SK-N-SH treated with all-trans-retinoic acid at 6 μM for 48 hours (cell line): Measurements from ENCODE around the gene FBXL16.

ENCODE experiments used
- ATAC-seq: fragments of 200-7000 bp; cut with Tn5 transposase; 3 replicates; pipeline ENCODE4 v1.9.1; 2020; ENCODE audit warnings: mild to moderate bottlenecking, moderate library complexity
- ARNTL ChIP-seq: fragments of 450-650 bp; formaldehyde crosslinking; IDR thresholded peaks from 2 replicates; pipeline ENCODE4 v1.5.0; 2020; ENCODE audit warnings: low read depth, mild to moderate bottlenecking, moderate library complexity, borderline replicate concordance
- BACH2 ChIP-seq: fragments of 250-450 bp; sonication (Bioruptor Pico); IDR thresholded peaks from 2 replicates; pipeline ENCODE4 v1.9.0; 2021; ENCODE audit warnings: mild to moderate bottlenecking, borderline replicate concordance
- CREB5 ChIP-seq: fragments of 250-450 bp; sonication (Bioruptor Pico); IDR thresholded peaks from 2 replicates; pipeline ENCODE4 v1.5.1; 2020; ENCODE audit warnings: low read depth, mild to moderate bottlenecking, moderate library complexity
- CSDC2 ChIP-seq: fragments of 250-450 bp; sonication (Bioruptor Pico); IDR thresholded peaks from 2 replicates; pipeline ENCODE4 v1.5.0; 2020; ENCODE audit warnings: mild to moderate bottlenecking, moderate library complexity
- CSRNP3 ChIP-seq: fragments of 250-450 bp; sonication (Bioruptor Pico); IDR thresholded peaks from 2 replicates; pipeline ENCODE4 v1.5.1; 2021; ENCODE audit warnings: mild to moderate bottlenecking, moderate library complexity
- GLIS3 ChIP-seq: fragments of 250-450 bp; sonication (Bioruptor Pico); IDR thresholded peaks from 2 replicates; pipeline ENCODE4 v1.5.0; 2020; ENCODE audit warnings: mild to moderate bottlenecking, moderate library complexity
- ISL1 ChIP-seq: fragments of 250-450 bp; sonication (Bioruptor Pico); IDR thresholded peaks from 2 replicates; pipeline ENCODE4 v2.1.2; 2022; ENCODE audit warnings: mild to moderate bottlenecking, moderate library complexity
- OSR1 ChIP-seq: fragments of 250-450 bp; sonication (Bioruptor Pico); IDR thresholded peaks from 2 replicates; pipeline ENCODE4 v1.8.0; 2022; ENCODE audit warnings: moderate library complexity, mild to moderate bottlenecking, inconsistent platforms
- PATZ1 ChIP-seq: fragments of 250-450 bp; sonication (Bioruptor Pico); IDR thresholded peaks from 2 replicates; pipeline ENCODE4 v1.8.0; 2020; ENCODE audit warnings: mild to moderate bottlenecking, moderate library complexity, borderline replicate concordance
- PPARA ChIP-seq: fragments of 250-450 bp; sonication (Bioruptor Pico); IDR thresholded peaks from 2 replicates; pipeline ENCODE4 v1.5.0; 2020; ENCODE audit warnings: mild to moderate bottlenecking, borderline replicate concordance
- RARB ChIP-seq: fragments of 250-450 bp; sonication (Bioruptor Pico); IDR thresholded peaks from 2 replicates; pipeline ENCODE4 v1.8.0; 2021; ENCODE audit warnings: mild to moderate bottlenecking, moderate library complexity
- TCF4 ChIP-seq: fragments of 250-450 bp; sonication (Bioruptor Pico); IDR thresholded peaks from 2 replicates; pipeline ENCODE4 v1.8.0; 2021; ENCODE audit warnings: mild to moderate bottlenecking, moderate library complexity, borderline replicate concordance
- TOX ChIP-seq: fragments of 250-450 bp; sonication (Bioruptor Pico); IDR thresholded peaks from 2 replicates; pipeline ENCODE4 v1.8.0; 2021; ENCODE audit warnings: mild to moderate bottlenecking, moderate library complexity, borderline replicate concordance
- TSHZ2 ChIP-seq: fragments of 250-450 bp; sonication (Bioruptor Pico); IDR thresholded peaks from 2 replicates; pipeline ENCODE4 v1.5.0; 2020; ENCODE audit warnings: mild to moderate bottlenecking, moderate library complexity
- ZC3H10 ChIP-seq: fragments of 250-450 bp; sonication (Bioruptor Pico); IDR thresholded peaks from 2 replicates; pipeline ENCODE4 v1.5.1; 2021; ENCODE audit warnings: mild to moderate bottlenecking, moderate library complexity
- ZFP3 ChIP-seq: fragments of 250-450 bp; sonication (Bioruptor Pico); IDR thresholded peaks from 2 replicates; pipeline ENCODE4 v1.5.0; 2020; ENCODE audit warnings: mild to moderate bottlenecking, moderate library complexity
- ZFP30 ChIP-seq: fragments of 450-650 bp; formaldehyde crosslinking; IDR thresholded peaks from 2 replicates; pipeline ENCODE4 v1.5.0; 2022; ENCODE audit warnings: mild to moderate bottlenecking, moderate library complexity
- ZNF565 ChIP-seq: fragments of 450-650 bp; formaldehyde crosslinking; conservative IDR thresholded peaks from 2 replicates; pipeline ENCODE4 v1.5.0; 2020; ENCODE audit warnings: low read depth, mild to moderate bottlenecking, moderate library complexity
- ZNF8 ChIP-seq: fragments of 450-650 bp; formaldehyde crosslinking; IDR thresholded peaks from 2 replicates; pipeline ENCODE4 v1.5.0; 2020; ENCODE audit warnings: mild to moderate bottlenecking, moderate library complexity

FBXL16 gene

GRCh38 chr16:666572-666971, 39.0 kb downstream of the FBXL16 start:
- TF ChIP-seq GLIS3 (CRISPR knock-in tag) (no peak), BACH2 (CRISPR knock-in tag) (no peak), PATZ1 (CRISPR knock-in tag) (no peak), ZFP3 (CRISPR knock-in tag) (no peak), ZC3H10 (CRISPR knock-in tag) (no peak), TSHZ2 (no peak)
- ATAC-seq = no peak

- no peak for ATAC-seq
- TF ChIP-seq ZNF565 (CRISPR knock-in tag) = no peak
- TF ChIP-seq CREB5 (CRISPR knock-in tag) = no peak
- TF ChIP-seq ZFP3 (CRISPR knock-in tag) = no peak
- TF ChIP-seq CSRNP3 = no peak
- TF ChIP-seq BACH2 (CRISPR knock-in tag) = no peak
- TF ChIP-seq TOX (CRISPR knock-in tag) = no peak
- TF ChIP-seq ZC3H10 (CRISPR knock-in tag) = no peak
- no peak for TF ChIP-seq PATZ1 (CRISPR knock-in tag)
- no peak for TF ChIP-seq PPARA (CRISPR knock-in tag)
- no peak for TF ChIP-seq TSHZ2
- no peak for TF ChIP-seq RARB
- TF ChIP-seq OSR1 (CRISPR knock-in tag) = no peak
- no peak for TF ChIP-seq TCF4 (CRISPR knock-in tag)
- no peak for TF ChIP-seq ISL1 (CRISPR knock-in tag)
- TF ChIP-seq CSDC2 (CRISPR knock-in tag) = no peak
- no peak for TF ChIP-seq ZNF8 (CRISPR knock-in tag)
- no peak for TF ChIP-seq ARNTL (CRISPR knock-in tag)
- TF ChIP-seq ZFP30 (CRISPR knock-in tag) = no peak
Observed at GRCh38 chr16:662597-662996, 43.0 kb downstream of the FBXL16 start.
